HepG2 (cell line): Measurements from ENCODE around the gene TADA3. TPM values are rescaled to one million over a fixed set of nuclear protein-coding genes. Genes with fewer than 3 reads are reported as not detected.

Experiments
- ATAC-seq: fragments of 200-7000 bp; cut with Tn5 transposase; 3 replicates; pipeline ENCODE4 v1.9.1; 2020; ENCODE audit warnings: mild to moderate bottlenecking, moderate library complexity
- BruUV-seq: library from RNA; stranded (reverse); fragments of 400-500 nt; replicated peaks from 2 replicates; lab custom pipeline; 2021; lab: Mats Ljungman, UMichigan
- CTCF ChIA-PET: fragments of 300-600 bp; formaldehyde crosslinking; extraction: SDS; loops from one replicate; lab custom pipeline; 2021; ENCODE audit warnings: low total read pairs, inconsistent platforms, low intra/inter-chr PET ratio; lab: Yijun Ruan, JAX
- POLR2A ChIA-PET: fragments of 350-600 bp; sonication (Branson Sonifier 250); formaldehyde crosslinking; loops from one replicate; lab custom pipeline; 2020; ENCODE audit warnings: antibody characterized with exemption, inconsistent platforms; lab: Yijun Ruan, JAX
- DNase-seq: peaks from one replicate; pipeline ENCODE4 v3.0.0-alpha.2; 2015; ENCODE audit warnings: low spot score
- FAIRE-seq: peaks from 3 replicates; lab custom pipeline; 2011; peaks lifted over from hg19 to GRCh38; lab: Jason Lieb, UNC
- H2AFZ ChIP-seq: one replicate; pipeline ENCODE4 v1.6.1; 2011; ENCODE audit warnings: low read length, inconsistent platforms
- H3K27ac ChIP-seq: fragments of 300-600 bp; 3 replicates; pipeline ENCODE4 v1.8.0; 2011; ENCODE audit warnings: mixed run types, mild to moderate bottlenecking, mixed read lengths, low read length, inconsistent platforms; ENCODE audit not compliant: insufficient read depth; ENCODE audit errors: extremely low read length
- H3K27me3 ChIP-seq, 2 experiments: fragments of 200-600 bp in 1 of 2; 2 replicates in 1 of 2; 3 replicates in 1 of 2; pipeline versions ENCODE4 v1.6.0 to v1.8.0; 2011; ENCODE audit warnings: low read length in 2 of 2, mild to moderate bottlenecking in 2 of 2, moderate library complexity in 2 of 2, inconsistent platforms in 1 of 2; ENCODE audit not compliant: insufficient read depth in 2 of 2, control insufficient read depth in 1 of 2
- H3K36me3 ChIP-seq, 2 experiments: fragments of 200-600 bp in 1 of 2; replicated peaks in 1 of 2; 2 replicates in 1 of 2; 3 replicates in 1 of 2; pipeline versions ENCODE4 v1.5.1 to v1.8.0; 2011; ENCODE audit warnings: low read length in 2 of 2, inconsistent platforms in 1 of 2; ENCODE audit not compliant: insufficient read depth in 2 of 2, control insufficient read depth in 1 of 2
- H3K4me1 ChIP-seq: 2 replicates; pipeline ENCODE4 v1.5.1; 2012; ENCODE audit warnings: low read length, inconsistent platforms; ENCODE audit not compliant: insufficient read depth
- H3K4me2 ChIP-seq: 2 replicates; pipeline ENCODE4 v1.6.0; 2011; ENCODE audit warnings: low read depth, low read length, inconsistent platforms
- H3K4me3 ChIP-seq, 3 experiments: fragments of 200-600 bp in 1 of 3; sonication (generic), shearing (Covaris generic) in 1 of 3; replicated peaks in 1 of 3; 2 replicates each; pipeline ENCODE4 v1.5.1; 2011 to 2016; ENCODE audit warnings: low read length in 3 of 3, inconsistent platforms in 2 of 3, low read depth in 2 of 3, mild to moderate bottlenecking in 2 of 3, control low read depth in 1 of 3, mixed read lengths in 1 of 3; ENCODE audit not compliant: insufficient read depth in 1 of 3
- H3K79me2 ChIP-seq: one replicate; pipeline ENCODE4 v1.6.1; 2011; ENCODE audit warnings: low read length, inconsistent platforms; ENCODE audit not compliant: insufficient read depth
- H3K9ac ChIP-seq: 2 replicates; pipeline ENCODE4 v1.6.0; 2011; ENCODE audit warnings: mild to moderate bottlenecking, low read depth, low read length, inconsistent platforms; ENCODE audit not compliant: insufficient read depth
- H3K9me3 ChIP-seq: 2 replicates; pipeline ENCODE4 v1.5.1; 2012; ENCODE audit warnings: mild to moderate bottlenecking, low read length
- H4K20me1 ChIP-seq: 2 replicates; pipeline ENCODE4 v1.6.0; 2011; ENCODE audit warnings: inconsistent platforms, mild to moderate bottlenecking, low read length, moderate library complexity; ENCODE audit not compliant: insufficient read depth
- BATF2 ChIP-seq: sonication (generic); formaldehyde crosslinking; IDR thresholded peaks from 2 replicates; pipeline ENCODE4 v1.8.0; 2022; ENCODE audit warnings: mild to moderate bottlenecking, missing genetic modification reagents, moderate library complexity
- GLI4 ChIP-seq: sonication (generic); formaldehyde crosslinking; IDR thresholded peaks from 2 replicates; pipeline ENCODE4 v1.5.1; 2020; ENCODE audit warnings: missing genetic modification reagents, mild to moderate bottlenecking, moderate library complexity, borderline replicate concordance
- GPBP1L1 ChIP-seq: sonication (generic); formaldehyde crosslinking; IDR thresholded peaks from 2 replicates; pipeline ENCODE4 v1.5.0; 2020; ENCODE audit warnings: mild to moderate bottlenecking, missing genetic modification reagents
- KMT2B ChIP-seq: IDR thresholded peaks from 2 replicates; pipeline ENCODE4 v1.6.1; 2016; ENCODE audit warnings: missing genetic modification reagents, missing compliant biosample characterization
- NCOA1 ChIP-seq: sonication (generic); formaldehyde crosslinking; IDR thresholded peaks from 2 replicates; pipeline ENCODE4 v1.9.0; 2021; ENCODE audit warnings: missing genetic modification reagents
- NFKBIZ ChIP-seq: IDR thresholded peaks from 2 replicates; pipeline ENCODE4 v1.6.1; 2018; ENCODE audit warnings: missing genetic modification reagents, missing compliant biosample characterization
- PHF21A ChIP-seq: sonication (generic); formaldehyde crosslinking; IDR thresholded peaks from 2 replicates; pipeline ENCODE4 v1.5.0; 2020; ENCODE audit warnings: mild to moderate bottlenecking, missing genetic modification reagents
- SCMH1 ChIP-seq: sonication (generic); formaldehyde crosslinking; IDR thresholded peaks from 2 replicates; pipeline ENCODE4 v1.9.0; 2021; ENCODE audit warnings: missing genetic modification reagents, mild to moderate bottlenecking, borderline replicate concordance
- ZKSCAN1 ChIP-seq: fragments of 150-350 bp; IDR thresholded peaks from 2 replicates; pipeline ENCODE4 v1.6.1; 2014; ENCODE audit warnings: low read length
- ZNF10 ChIP-seq: sonication (generic); formaldehyde crosslinking; IDR thresholded peaks from 2 replicates; pipeline ENCODE4 v1.4.0; 2020; ENCODE audit warnings: mild to moderate bottlenecking, low read depth, missing genetic modification reagents, borderline replicate concordance
- WGBS: methylation state at CpG from one replicate; pipeline ENCODE4 v1.1.6; 2017; ENCODE audit warnings: low lambda C conversion rate; 5-methylcytosine and 5-hydroxymethylcytosine counted together
- in situ Hi-C: cut with HindIII; loops from 2 replicates; pipeline ENCODE4 v1.10.0; 2017; ENCODE audit warnings: low pct_unique_long_range_greater_than_20kb; ENCODE audit not compliant: extremely low pct_ligation_motif_present
- intact Hi-C: fragments of 100-400 bp; cut with micrococcal nuclease; formaldehyde crosslinking; loops from one replicate; pipeline ENCODE4 v1.10.0; 2022; ENCODE audit not compliant: unreplicated experiment
- polyA plus RNA-seq, 8 experiments: library from polyadenylated mRNA; depleted of rRNA in 3 of 8; stranded (reverse) in 7 of 8; unstranded in 1 of 8; fragments of >200 nt; fragmentation: Illumina TruSeq in 4 of 8; extraction: Trizol in 4 of 8; gene quantifications; 2 replicates each; pipeline versions ENCODE4 v1.2.1 to v1.2.3, GENCODE V29; 2011 to 2016; ENCODE audit warnings: low read depth in 4 of 8, missing spikeins in 1 of 8, mixed read lengths in 1 of 8; ENCODE audit not compliant: insufficient read depth in 1 of 8
- total RNA-seq, 5 experiments: library from RNA; depleted of rRNA; stranded (reverse); fragments of >200 nt; fragmentation: Illumina TruSeq; extraction: Trizol; gene quantifications; 2 replicates each; pipeline ENCODE4 v1.2.3, GENCODE V29; 2016; ENCODE audit warnings: low read depth in 1 of 5
- TF ChIP-seq, protein P1 (sequence below): sonication (generic); formaldehyde crosslinking; IDR thresholded peaks from 2 replicates; pipeline ENCODE4 v1.9.0; 2021; ENCODE audit warnings: mild to moderate bottlenecking, missing genetic modification reagents

The TADA3 gene
- total and polyA plus RNA-seq, 2 of the 13 experiments (the other 11 are each of a cell fraction or from before 2014, with no cell fraction given): 32.1 to 37.1 TPM

GRCh38 chr3:9817436-9817835 lies 25.2 kb upstream of the TADA3 start:
- Histone ChIP-seq H3K36me3 (peaks cover 4 to 14% of the 10 kb centered on the region in 2 experiments; a peak in 4 of 5 replicates), H3K79me2 (no peaks in the 10 kb centered on the region), H3K27ac (no peak overlapping the region), H4K20me1 (no peaks in the 10 kb centered on the region), H3K4me2 (no peak overlapping the region), H3K4me3 (no peak overlapping the region), H3K27me3 (no peaks in the 10 kb centered on the region), H2AFZ (no peak overlapping the region), H3K4me1 (no peaks in the 10 kb centered on the region), H3K9ac (no peak overlapping the region), H3K9me3 (no peaks in the 10 kb centered on the region)
- ATAC-seq (no peak), DNase-seq (no peak), FAIRE-seq (no peak)
- intact Hi-C loops: no loop called here
- 93% methylated on average over 4 of the region's 6 CpGs for WGBS
- CTCF ChIA-PET: no interaction called here
- in situ Hi-C loops: no loop called here
- no peak for TF ChIP-seq BATF2 (CRISPR knock-in tag)
- no peak for TF ChIP-seq NCOA1 (CRISPR knock-in tag)
- no peak for TF ChIP-seq PHF21A (CRISPR knock-in tag)
- TF ChIP-seq ZNF10 (CRISPR knock-in tag): no peak
- TF ChIP-seq ZKSCAN1: no peak
- TF ChIP-seq GLI4 (CRISPR knock-in tag): no peak
- POLR2A ChIA-PET: no interaction called here
- BruUV-seq: no TSS peak

DNA sequence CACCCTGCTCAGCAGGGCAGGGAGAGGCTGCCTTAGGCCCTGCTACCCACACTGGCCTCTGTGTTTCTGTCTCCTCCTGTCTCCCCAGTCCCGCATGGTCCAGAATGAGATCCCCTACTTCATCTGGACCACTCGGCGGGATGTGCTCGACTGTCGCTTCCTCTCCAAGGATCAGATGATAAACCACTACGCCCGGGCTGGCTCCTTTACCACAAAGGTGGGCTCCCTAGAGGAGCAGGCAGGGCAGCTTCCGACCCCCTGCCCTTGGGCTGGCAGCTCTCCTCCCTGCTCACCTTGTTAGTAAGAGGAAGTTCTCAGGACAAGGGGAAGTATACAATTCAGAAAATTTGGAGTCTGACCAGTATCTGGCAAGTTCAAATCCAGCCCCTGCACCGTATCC lies 23.7 kb upstream of the TADA3 start:
- FAIRE-seq (no peak), ATAC-seq (peak; percentile 8; the same call in 2 of the 3 replicates), DNase-seq (no peak)
- in situ Hi-C loops (no loop called here), intact Hi-C loops (no loop called here)
- POLR2A ChIA-PET: no interaction called here
- H3K36me3 ChIP-seq: peaks cover 4 to 14% of the 10 kb centered on the region in 2 experiments; a peak in 4 of 5 replicates
- H3K27me3 ChIP-seq: no peaks in the 10 kb centered on the region
- H4K20me1 ChIP-seq: no peaks in the 10 kb centered on the region
- H3K27ac ChIP-seq: no peak overlapping the region
- H3K79me2 ChIP-seq: no peaks in the 10 kb centered on the region
- 98% methylated on average over 9 of the region's 9 CpGs for WGBS
- CTCF ChIA-PET: no interaction called here
- H3K4me1 ChIP-seq: no peaks in the 10 kb centered on the region
- no peak overlapping the region for H3K4me3 ChIP-seq
- no peak overlapping the region for H2AFZ ChIP-seq
- no peaks in the 10 kb centered on the region for H3K9me3 ChIP-seq
- no TSS peak for BruUV-seq
- no peak overlapping the region for H3K4me2 ChIP-seq
- TF ChIP-seq, protein P1, sequence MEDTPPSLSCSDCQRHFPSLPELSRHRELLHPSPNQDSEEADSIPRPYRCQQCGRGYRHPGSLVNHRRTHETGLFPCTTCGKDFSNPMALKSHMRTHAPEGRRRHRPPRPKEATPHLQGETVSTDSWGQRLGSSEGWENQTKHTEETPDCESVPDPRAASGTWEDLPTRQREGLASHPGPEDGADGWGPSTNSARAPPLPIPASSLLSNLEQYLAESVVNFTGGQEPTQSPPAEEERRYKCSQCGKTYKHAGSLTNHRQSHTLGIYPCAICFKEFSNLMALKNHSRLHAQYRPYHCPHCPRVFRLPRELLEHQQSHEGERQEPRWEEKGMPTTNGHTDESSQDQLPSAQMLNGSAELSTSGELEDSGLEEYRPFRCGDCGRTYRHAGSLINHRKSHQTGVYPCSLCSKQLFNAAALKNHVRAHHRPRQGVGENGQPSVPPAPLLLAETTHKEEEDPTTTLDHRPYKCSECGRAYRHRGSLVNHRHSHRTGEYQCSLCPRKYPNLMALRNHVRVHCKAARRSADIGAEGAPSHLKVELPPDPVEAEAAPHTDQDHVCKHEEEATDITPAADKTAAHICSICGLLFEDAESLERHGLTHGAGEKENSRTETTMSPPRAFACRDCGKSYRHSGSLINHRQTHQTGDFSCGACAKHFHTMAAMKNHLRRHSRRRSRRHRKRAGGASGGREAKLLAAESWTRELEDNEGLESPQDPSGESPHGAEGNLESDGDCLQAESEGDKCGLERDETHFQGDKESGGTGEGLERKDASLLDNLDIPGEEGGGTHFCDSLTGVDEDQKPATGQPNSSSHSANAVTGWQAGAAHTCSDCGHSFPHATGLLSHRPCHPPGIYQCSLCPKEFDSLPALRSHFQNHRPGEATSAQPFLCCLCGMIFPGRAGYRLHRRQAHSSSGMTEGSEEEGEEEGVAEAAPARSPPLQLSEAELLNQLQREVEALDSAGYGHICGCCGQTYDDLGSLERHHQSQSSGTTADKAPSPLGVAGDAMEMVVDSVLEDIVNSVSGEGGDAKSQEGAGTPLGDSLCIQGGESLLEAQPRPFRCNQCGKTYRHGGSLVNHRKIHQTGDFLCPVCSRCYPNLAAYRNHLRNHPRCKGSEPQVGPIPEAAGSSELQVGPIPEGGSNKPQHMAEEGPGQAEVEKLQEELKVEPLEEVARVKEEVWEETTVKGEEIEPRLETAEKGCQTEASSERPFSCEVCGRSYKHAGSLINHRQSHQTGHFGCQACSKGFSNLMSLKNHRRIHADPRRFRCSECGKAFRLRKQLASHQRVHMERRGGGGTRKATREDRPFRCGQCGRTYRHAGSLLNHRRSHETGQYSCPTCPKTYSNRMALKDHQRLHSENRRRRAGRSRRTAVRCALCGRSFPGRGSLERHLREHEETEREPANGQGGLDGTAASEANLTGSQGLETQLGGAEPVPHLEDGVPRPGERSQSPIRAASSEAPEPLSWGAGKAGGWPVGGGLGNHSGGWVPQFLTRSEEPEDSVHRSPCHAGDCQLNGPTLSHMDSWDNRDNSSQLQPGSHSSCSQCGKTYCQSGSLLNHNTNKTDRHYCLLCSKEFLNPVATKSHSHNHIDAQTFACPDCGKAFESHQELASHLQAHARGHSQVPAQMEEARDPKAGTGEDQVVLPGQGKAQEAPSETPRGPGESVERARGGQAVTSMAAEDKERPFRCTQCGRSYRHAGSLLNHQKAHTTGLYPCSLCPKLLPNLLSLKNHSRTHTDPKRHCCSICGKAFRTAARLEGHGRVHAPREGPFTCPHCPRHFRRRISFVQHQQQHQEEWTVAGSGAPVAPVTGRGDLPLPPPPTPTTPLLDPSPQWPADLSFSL (CRISPR knock-in tag): no peak
- TF ChIP-seq KMT2B (no peak), GPBP1L1 (CRISPR knock-in tag) (no peak), NFKBIZ (CRISPR knock-in tag) (no peak), SCMH1 (CRISPR knock-in tag) (no peak)
- no peak overlapping the region for H3K9ac ChIP-seq
